ENCODE results near the gene DNAJB4. TPM values are rescaled to one million over a fixed set of nuclear protein-coding genes. Genes with fewer than 3 reads are reported as not detected.
"Not testable (repeated sequence)": the region's sequence is repeated elsewhere in the genome, so short reads cannot be mapped to it uniquely, and the experiment has no call there.

The DNAJB4 gene
- total and polyA plus RNA-seq, 7 donors = 7.8 to 41.7 (median 29.6) TPM

GRCh38 chr1:77996734-77997133 is 8.0 kb upstream of the DNAJB4 start:
- no peak for DNase-seq
- Histone ChIP-seq H3K4me1 (no peaks in the 10 kb centered on the region), H3K27me3 (no peaks in the 10 kb centered on the region), H3K27ac (no peak overlapping the region), H3K4me3 (no peak overlapping the region), H3K9me3 (no peaks in the 10 kb centered on the region), H3K36me3 (peaks cover 0 to 7% (median 0%) of the 10 kb centered on the region in 4 donors)
- TF ChIP-seq POLR2A (IDR thresholded peaks at IDR 0.05) (no peak), EP300 (IDR thresholded peaks at IDR 0.05) (no peak), POLR2AphosphoS5 (IDR thresholded peaks at IDR 0.05) (no peak)
- TF ChIP-seq, protein P1, sequence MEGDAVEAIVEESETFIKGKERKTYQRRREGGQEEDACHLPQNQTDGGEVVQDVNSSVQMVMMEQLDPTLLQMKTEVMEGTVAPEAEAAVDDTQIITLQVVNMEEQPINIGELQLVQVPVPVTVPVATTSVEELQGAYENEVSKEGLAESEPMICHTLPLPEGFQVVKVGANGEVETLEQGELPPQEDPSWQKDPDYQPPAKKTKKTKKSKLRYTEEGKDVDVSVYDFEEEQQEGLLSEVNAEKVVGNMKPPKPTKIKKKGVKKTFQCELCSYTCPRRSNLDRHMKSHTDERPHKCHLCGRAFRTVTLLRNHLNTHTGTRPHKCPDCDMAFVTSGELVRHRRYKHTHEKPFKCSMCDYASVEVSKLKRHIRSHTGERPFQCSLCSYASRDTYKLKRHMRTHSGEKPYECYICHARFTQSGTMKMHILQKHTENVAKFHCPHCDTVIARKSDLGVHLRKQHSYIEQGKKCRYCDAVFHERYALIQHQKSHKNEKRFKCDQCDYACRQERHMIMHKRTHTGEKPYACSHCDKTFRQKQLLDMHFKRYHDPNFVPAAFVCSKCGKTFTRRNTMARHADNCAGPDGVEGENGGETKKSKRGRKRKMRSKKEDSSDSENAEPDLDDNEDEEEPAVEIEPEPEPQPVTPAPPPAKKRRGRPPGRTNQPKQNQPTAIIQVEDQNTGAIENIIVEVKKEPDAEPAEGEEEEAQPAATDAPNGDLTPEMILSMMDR (IDR thresholded peaks at IDR 0.05) = no peak
- intact Hi-C loops (cut with DNase I) = no loop called here
- WGBS, 2 donors = 97 to 98% methylated on average over 5 of the region's 5 CpGs

DNA sequence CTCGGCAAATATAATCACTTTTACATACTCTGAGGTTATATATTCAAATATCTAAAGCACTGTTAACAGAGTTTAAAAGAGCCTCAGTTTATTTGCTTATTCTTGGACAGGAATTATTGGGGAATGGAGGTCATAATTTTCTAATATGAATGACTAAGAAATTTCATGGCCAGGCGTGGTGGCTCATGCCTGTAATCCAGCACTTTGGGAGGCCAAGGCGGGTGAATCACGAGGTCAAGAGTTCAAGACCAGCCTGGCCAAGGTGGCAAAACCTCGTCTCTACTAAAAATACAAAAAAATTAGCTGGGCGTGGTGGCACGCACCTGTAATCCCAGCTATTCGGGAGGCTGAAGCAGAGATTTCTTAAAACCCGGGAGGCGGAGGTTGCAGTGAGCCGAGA is 4.2 kb upstream of the DNAJB4 start:
- H3K4me3 ChIP-seq; DNase-seq; H3K9me3 ChIP-seq; H3K36me3 ChIP-seq; intact Hi-C loops (cut with DNase I); H3K27ac ChIP-seq; H3K27me3 ChIP-seq: not testable (repeated sequence)
- H3K4me1 ChIP-seq = peaks cover 0 to 14% (median 4%) of the 10 kb centered on the region in 4 donors
- WGBS, 2 donors = 80 to 92% methylated on average over 11 of the region's 11 CpGs

- no peak for DNase-seq
- intact Hi-C loops (cut with DNase I) = no loop called here
- H3K4me1 ChIP-seq = peaks cover 0 to 34% (median 17%) of the 10 kb centered on the region in 4 donors
- peak overlapping the region; percentile 86 to 89 (median 88) for H3K27ac ChIP-seq
- no peaks in the 10 kb centered on the region for H3K9me3 ChIP-seq
- H3K4me3 ChIP-seq = peak overlapping the region in 1 of 4 donors; percentile 59
- H3K36me3 ChIP-seq = no peaks in the 10 kb centered on the region
- no peak for TF ChIP-seq POLR2AphosphoS5 (IDR thresholded peaks at IDR 0.05)
- no peak for TF ChIP-seq EP300 (IDR thresholded peaks at IDR 0.05)
- TF ChIP-seq, protein P1 (IDR thresholded peaks at IDR 0.05) = no peak
- TF ChIP-seq POLR2A (IDR thresholded peaks at IDR 0.05) = no peak
- 19 to 29% methylated on average over 3 of the region's 3 CpGs for WGBS, 2 donors
- H3K27me3 ChIP-seq = no peaks in the 10 kb centered on the region
Observed at GRCh38 chr1:78003070-78003746, 1.5 kb upstream of the DNAJB4 start.

GRCh38 chr1:78003882-78004718 is 639 bp upstream of the DNAJB4 start:
- TF ChIP-seq, protein P1 (IDR thresholded peaks at IDR 0.05) = no peak
- TF ChIP-seq EP300 (IDR thresholded peaks at IDR 0.05) (no peak), POLR2A (IDR thresholded peaks at IDR 0.05) (peak in 1 of 2 donors; percentile 11), POLR2AphosphoS5 (IDR thresholded peaks at IDR 0.05) (peak in 1 of 4 donors; percentile 77)
- no peaks in the 10 kb centered on the region for H3K36me3 ChIP-seq
- intact Hi-C loops (cut with DNase I) = loop anchor here (1.0 kb wide), 1 partner anchor 25 kb away; the partner anchor contains the start of gene FUBP1
- no peaks in the 10 kb centered on the region for H3K9me3 ChIP-seq
- DNase-seq = peak; percentile 75
- no peaks in the 10 kb centered on the region for H3K27me3 ChIP-seq
- peak overlapping the region; percentile 42 to 59 (median 57) for H3K4me3 ChIP-seq
- 6 to 7% methylated on average over 8 of the region's 8 CpGs for WGBS, 2 donors
- peaks cover 0 to 43% (median 23%) of the 10 kb centered on the region in 4 donors for H3K4me1 ChIP-seq
- peak overlapping the region; percentile 86 to 89 (median 88) for H3K27ac ChIP-seq

GRCh38 chr1:78005448-78005722 is 646 bp downstream of the DNAJB4 start:
- Histone ChIP-seq H3K27me3 (no peaks in the 10 kb centered on the region), H3K27ac (peak overlapping the region; percentile 86 to 89 (median 88)), H3K9me3 (no peaks in the 10 kb centered on the region), H3K4me3 (peak overlapping the region; percentile 42 to 59 (median 57)), H3K36me3 (no peaks in the 10 kb centered on the region), H3K4me1 (peaks cover 0 to 56% (median 35%) of the 10 kb centered on the region in 4 donors)
- WGBS, 2 donors = 1% methylated on average over 1 of the region's 1 CpG
- TF ChIP-seq, protein P1 (IDR thresholded peaks at IDR 0.05) = no peak
- no peak for TF ChIP-seq POLR2AphosphoS5 (IDR thresholded peaks at IDR 0.05)
- TF ChIP-seq POLR2A (IDR thresholded peaks at IDR 0.05) = no peak
- TF ChIP-seq EP300 (IDR thresholded peaks at IDR 0.05) = no peak
- no peak for DNase-seq
- intact Hi-C loops (cut with DNase I) = no loop called here
